Measurements from ENCODE around the gene NDUFAF4. TPM values are rescaled to one million over a fixed set of nuclear protein-coding genes. Genes with fewer than 3 reads are reported as not detected.
A peak's percentile ranks its signal among the peaks of the same experiment; 100 is the strongest.

Gene NDUFAF4

GRCh38 chr6:96844530-96844929 lies 53.2 kb downstream of the NDUFAF4 start:
- H2BK120ac ChIP-seq (ENCODE audit: low read depth, low read length) = no peak overlapping the region
- no peak overlapping the region for H3K4ac ChIP-seq (ENCODE audit: low read depth in 1 of 2, low read length in 2 of 2)
- no peak overlapping the region for H2AFZ ChIP-seq (ENCODE audit: low read depth, low read length)
- no peak overlapping the region for H3K4me2 ChIP-seq (ENCODE audit: low read length, poor library complexity, severe bottlenecking)
- no peak overlapping the region for H4K8ac ChIP-seq (ENCODE audit: low read length)
- H4K91ac ChIP-seq (ENCODE audit: low read length) = no peak overlapping the region
- peaks cover 9% of the 10 kb centered on the region for H3K9me3 ChIP-seq (ENCODE audit: control insufficient read depth, low read length)
- H3K79me1 ChIP-seq (replicated peaks; ENCODE audit: low read length, poor library complexity, severe bottlenecking) = no peaks in the 10 kb centered on the region
- peaks cover 0 to 6% of the 10 kb centered on the region in 2 experiments for H3K27me3 ChIP-seq (ENCODE audit: control insufficient read depth in 1 of 2, insufficient read depth in 1 of 2, low read length in 2 of 2)
- H3K36me3 ChIP-seq (ENCODE audit: control insufficient read depth in 1 of 2, insufficient read depth in 2 of 2, low read depth in 1 of 2, low read length in 2 of 2) = no peaks in the 10 kb centered on the region
- H3K23ac ChIP-seq (ENCODE audit: low read length in 2 of 2) = no peak overlapping the region
- H3K4me1 ChIP-seq (ENCODE audit: control insufficient read depth, insufficient read depth, low read depth, low read length) = no peaks in the 10 kb centered on the region
- H3K9ac ChIP-seq (ENCODE audit: low read length) = no peak overlapping the region
- no peak overlapping the region for H3K4me3 ChIP-seq (ENCODE audit: insufficient read depth in 1 of 2, low read depth in 1 of 2, low read length in 2 of 2)
- H2BK15ac ChIP-seq (ENCODE audit: low read depth, poor library complexity, severe bottlenecking) = no peak overlapping the region
- no peak overlapping the region for H2AK5ac ChIP-seq (ENCODE audit: low read length, severe bottlenecking)
- H3K27ac ChIP-seq (ENCODE audit: low read length, poor library complexity, severe bottlenecking) = no peak overlapping the region
- H2BK12ac ChIP-seq (ENCODE audit: low read length in 2 of 2) = no peak overlapping the region
- no peak overlapping the region for H3K14ac ChIP-seq (ENCODE audit: low read length in 2 of 2)
- DNase-seq = no peak
- no peak overlapping the region for H3K18ac ChIP-seq (ENCODE audit: low read depth in 1 of 2, low read length in 2 of 2)
- H2BK5ac ChIP-seq (ENCODE audit: low read depth, low read length, poor library complexity, severe bottlenecking) = no peak overlapping the region

- DNase-seq = peak; percentile 38
- H2BK120ac ChIP-seq (ENCODE audit: low read depth, low read length) = no peak overlapping the region
- H3K14ac ChIP-seq (ENCODE audit: low read length in 2 of 2) = no peak overlapping the region
- H3K4me3 ChIP-seq (ENCODE audit: insufficient read depth in 1 of 2, low read depth in 1 of 2, low read length in 2 of 2) = no peak overlapping the region
- no peak overlapping the region for H3K23ac ChIP-seq (ENCODE audit: low read length in 2 of 2)
- no peak overlapping the region for H4K91ac ChIP-seq (ENCODE audit: low read length)
- no peak overlapping the region for H3K4ac ChIP-seq (ENCODE audit: low read depth in 1 of 2, low read length in 2 of 2)
- no peak overlapping the region for H2BK15ac ChIP-seq (ENCODE audit: low read depth, poor library complexity, severe bottlenecking)
- H3K36me3 ChIP-seq (ENCODE audit: control insufficient read depth in 1 of 2, insufficient read depth in 2 of 2, low read depth in 1 of 2, low read length in 2 of 2) = no peaks in the 10 kb centered on the region
- peaks cover 3% of the 10 kb centered on the region for H3K4me1 ChIP-seq (ENCODE audit: control insufficient read depth, insufficient read depth, low read depth, low read length)
- peaks cover 9% of the 10 kb centered on the region for H3K9me3 ChIP-seq (ENCODE audit: control insufficient read depth, low read length)
- H4K8ac ChIP-seq (ENCODE audit: low read length) = no peak overlapping the region
- H2AFZ ChIP-seq (ENCODE audit: low read depth, low read length) = no peak overlapping the region
- H3K9ac ChIP-seq (ENCODE audit: low read length) = no peak overlapping the region
- H3K79me1 ChIP-seq (replicated peaks; ENCODE audit: low read length, poor library complexity, severe bottlenecking) = no peaks in the 10 kb centered on the region
- H2BK12ac ChIP-seq (ENCODE audit: low read length in 2 of 2) = no peak overlapping the region
- H3K27ac ChIP-seq (ENCODE audit: low read length, poor library complexity, severe bottlenecking) = no peak overlapping the region
- H3K4me2 ChIP-seq (ENCODE audit: low read length, poor library complexity, severe bottlenecking) = no peak overlapping the region
- H2AK5ac ChIP-seq (ENCODE audit: low read length, severe bottlenecking) = no peak overlapping the region
- peaks cover 0 to 28% of the 10 kb centered on the region in 2 experiments for H3K27me3 ChIP-seq (ENCODE audit: control insufficient read depth in 1 of 2, insufficient read depth in 1 of 2, low read length in 2 of 2)
- H2BK5ac ChIP-seq (ENCODE audit: low read depth, low read length, poor library complexity, severe bottlenecking) = no peak overlapping the region
- no peak overlapping the region for H3K18ac ChIP-seq (ENCODE audit: low read depth in 1 of 2, low read length in 2 of 2)
- WGBS = 81% methylated on average over 1 of the region's 2 CpGs
These were observed 56.3 kb downstream of the NDUFAF4 start for GRCh38 chr6:96841345-96841744.

Small RNA genes within 50 kb of the gene (small RNA-seq; reads per million reads assigned to genes)
- gene RN7SL509P (ENCODE audit: low read depth) = not detected

Data from mesenchymal stem cell (in vitro differentiated cells and primary cell).